B cell (primary cell): ENCODE measurements around the gene CLCNKA. TPM values are rescaled to one million over a fixed set of nuclear protein-coding genes. Genes with fewer than 3 reads are reported as not detected.

Experiments used
- ATAC-seq: fragments of 200-7000 bp; cut with Tn5 transposase; one replicate; pipeline ENCODE4 v1.10.0; 2021; ENCODE audit warnings: low read depth, mild to moderate bottlenecking, moderate number of reproducible peaks, moderate library complexity
- CTCF ChIA-PET: fragments of 350-600 bp; sonication (Branson Sonifier 250); formaldehyde crosslinking; loops from one replicate; lab custom pipeline; 2021; ENCODE audit warnings: antibody characterized with exemption, inconsistent platforms; lab: Charles Lee
- POLR2A ChIA-PET: fragments of 350-600 bp; sonication (Branson Sonifier 250); formaldehyde crosslinking; loops from one replicate; lab custom pipeline; 2021; ENCODE audit warnings: antibody characterized with exemption; lab: Charles Lee
- DNase-seq: peaks from one replicate; pipeline ENCODE4 v3.0.0; 2013
- H2AFZ ChIP-seq: 2 replicates; pipeline ENCODE4 v1.6.1; 2012; ENCODE audit warnings: mild to moderate bottlenecking, low read depth, low read length; ENCODE audit not compliant: insufficient read depth, poor library complexity, severe bottlenecking
- H3K27ac ChIP-seq, 2 donors: 1 replicate in 1 of 2; 2 replicates in 1 of 2; pipeline ENCODE4 v1.5.1; 2012 to 2013; ENCODE audit warnings: low read length in 2 of 2, mild to moderate bottlenecking in 2 of 2, moderate library complexity in 1 of 2
- H3K27me3 ChIP-seq, 4 experiments: fragments of 200-600 bp in 1 of 4; sonication (generic) in 1 of 4; replicated peaks in 1 of 4; 1 replicate in 2 of 4; 2 replicates in 2 of 4; pipeline versions ENCODE4 v1.6.1 to v1.7.0; 2013 to 2016; ENCODE audit warnings: low read length in 3 of 4, mild to moderate bottlenecking in 2 of 4, mixed read lengths in 1 of 4, moderate library complexity in 1 of 4; ENCODE audit not compliant: insufficient read depth in 4 of 4, control insufficient read depth in 3 of 4; ENCODE audit errors: control extremely low read depth in 1 of 4
- H3K36me3 ChIP-seq, 2 experiments: replicated peaks in 1 of 2; 1 replicate in 1 of 2; 2 replicates in 1 of 2; pipeline versions ENCODE4 v1.6.1 to v1.7.1; 2013; ENCODE audit warnings: low read length in 1 of 2; ENCODE audit not compliant: insufficient read depth in 2 of 2, control insufficient read depth in 1 of 2; ENCODE audit errors: control extremely low read depth in 1 of 2, extremely low read depth in 1 of 2
- H3K4me1 ChIP-seq, 2 donors: fragments of 200-600 bp in 1 of 2; sonication (generic) in 1 of 2; 1 replicate in 1 of 2; 2 replicates in 1 of 2; pipeline versions ENCODE4 v1.5.1 to v1.6.1; 2013 to 2017; ENCODE audit warnings: low read length in 2 of 2; ENCODE audit not compliant: control insufficient read depth in 2 of 2, insufficient read depth in 2 of 2
- H3K4me2 ChIP-seq: replicated peaks from 2 replicates; pipeline ENCODE3; 2012; ENCODE audit warnings: mild to moderate bottlenecking, low read depth, low read length; ENCODE audit not compliant: poor library complexity, severe bottlenecking
- H3K4me3 ChIP-seq, 5 experiments: fragments of 200-600 bp in 1 of 5; sonication (generic) in 1 of 5; 1 replicate in 3 of 5; 2 replicates in 2 of 5; pipeline versions ENCODE4 v1.5.1 to v1.7.0; 2011 to 2016; ENCODE audit warnings: low read length in 4 of 5, mild to moderate bottlenecking in 4 of 5, low read depth in 2 of 5, control low read depth in 1 of 5, moderate library complexity in 1 of 5; ENCODE audit not compliant: insufficient read depth in 1 of 5; ENCODE audit errors: control extremely low read depth in 1 of 5, extremely low read depth in 1 of 5
- H3K79me2 ChIP-seq: fragments of 200-600 bp; sonication (generic); one replicate; pipeline ENCODE4 v1.6.0; 2016; ENCODE audit warnings: low read length; ENCODE audit not compliant: control insufficient read depth, insufficient read depth
- H3K9ac ChIP-seq: fragments of 200-600 bp; sonication (generic); 2 replicates; pipeline ENCODE4 v1.6.1; 2017; ENCODE audit warnings: mild to moderate bottlenecking, low read length, moderate library complexity
- H3K9me3 ChIP-seq, 3 donors: one replicate each; pipeline versions ENCODE4 v1.6.1 to v1.7.1; 2013; ENCODE audit warnings: low read length in 2 of 3; ENCODE audit not compliant: control insufficient read depth in 2 of 3, insufficient read depth in 1 of 3; ENCODE audit errors: control extremely low read depth in 1 of 3
- H4K20me1 ChIP-seq: 2 replicates; pipeline ENCODE4 v1.6.0; 2012; ENCODE audit warnings: mild to moderate bottlenecking, low read length; ENCODE audit not compliant: insufficient read depth, control insufficient read depth, poor library complexity, severe bottlenecking
- H3K27ac Mint-ChIP-seq: one replicate; pipeline ENCODE4 v1.8.0; 2021; ENCODE audit warnings: mixed read lengths
- H3K27me3 Mint-ChIP-seq: one replicate; pipeline ENCODE4 v1.8.0; 2021; ENCODE audit warnings: mixed read lengths
- H3K4me1 Mint-ChIP-seq: one replicate; pipeline ENCODE4 v1.8.0; 2021; ENCODE audit warnings: mixed read lengths
- H3K4me3 Mint-ChIP-seq: one replicate; pipeline ENCODE4 v1.8.0; 2021; ENCODE audit warnings: mixed read lengths
- H3K9me3 Mint-ChIP-seq: one replicate; pipeline ENCODE4 v1.8.0; 2022; ENCODE audit warnings: mixed read lengths; ENCODE audit not compliant: insufficient read depth
- CTCF ChIP-seq: fragments of 200-600 bp; IDR thresholded peaks from one replicate; pipeline ENCODE4 v1.8.0; 2022; ENCODE audit warnings: antibody characterized with exemption, mild to moderate bottlenecking
- EZH2 ChIP-seq: IDR thresholded peaks from 2 replicates; pipeline ENCODE4 v1.6.1; 2012; ENCODE audit warnings: borderline replicate concordance, low read depth, mild to moderate bottlenecking, moderate library complexity, low read length; ENCODE audit not compliant: insufficient read depth, poor library complexity, severe bottlenecking
- WGBS: methylation state at CpG from one replicate; pipeline ENCODE4 v1.1.5; 2013; ENCODE audit warnings: missing lambda C conversion rate; ENCODE audit not compliant: insufficient coverage; 5-methylcytosine and 5-hydroxymethylcytosine counted together
- intact Hi-C: fragments of 100-400 bp; cut with micrococcal nuclease; formaldehyde crosslinking; loops from one replicate; pipeline ENCODE4 v1.10.0; 2022
- polyA minus RNA-seq: library from RNA; depleted of rRNA, polyadenylated mRNA; stranded (reverse); fragments of >200 nt; gene quantifications from 2 replicates; pipeline ENCODE4 v1.2.3, GENCODE V29; 2012
- polyA plus RNA-seq: library from polyadenylated mRNA; depleted of rRNA; stranded (reverse); fragments of >200 nt; gene quantifications from 2 replicates; pipeline ENCODE4 v1.2.3, GENCODE V29; 2012
- total RNA-seq, 2 donors: library from RNA; stranded (reverse); fragments of 120-200 nt in 1 of 2; gene quantifications; 1 replicate in 1 of 2; 2 replicates in 1 of 2; pipeline versions ENCODE4 v1.2.3 to v1.2.4, GENCODE V29; 2013 to 2022

The CLCNKA gene
- total RNA-seq (0.19 TPM in 1 of 2 replicates, not detected in the other), polyA plus RNA-seq (0.03 TPM in 1 of 2 replicates, not detected in the other), polyA minus RNA-seq (not detected in 2 replicates)
- total RNA-seq (2013): not detected

GRCh38 chr1:16021681-16022080 lies at the start of gene CLCNKA:
CLCNKA (plus strand) TSS chr1:16022036; CDS start chr1:16022620, 584 bp downstream.
- Histone ChIP-seq H3K4me2 (no peak within 1 kb of the TSS), H3K4me3 (no peak within 1 kb of the TSS), H3K36me3 (no peaks in the 10 kb centered on the region), H4K20me1 (no peaks in the 10 kb centered on the region), H3K9ac (no peak within 1 kb of the TSS), H3K27ac (no peak within 1 kb of the TSS), H2AFZ (no peak within 1 kb of the TSS), H3K9me3 (no peaks in the 10 kb centered on the region), H3K79me2 (no peaks in the 10 kb centered on the region), H3K27me3 (peaks cover 0 to 2% (median 0%) of the 10 kb centered on the region in 4 experiments), H3K4me1 (peaks cover 0 to 2% of the 10 kb centered on the region in 2 donors)
- Mint-ChIP-seq H3K27ac (no peak within 1 kb of the TSS), H3K4me1 (peaks cover 2% of the 10 kb centered on the region), H3K4me3 (no peak within 1 kb of the TSS), H3K27me3 (peaks cover 8% of the 10 kb centered on the region), H3K9me3 (no peaks in the 10 kb centered on the region)
- no peak for ATAC-seq
- intact Hi-C loops: loop anchor here (2.0 kb wide), 1 partner anchor 21 kb away; the partner anchor contains the start of gene CLCNKB
- DNase-seq: no peak
- WGBS: 56% methylated on average over 4 of the region's 6 CpGs
- ChIA-PET POLR2A (no interaction called here), CTCF (interaction anchor here (1.7 kb wide), 1 partner anchor 14 kb away, joined by 5 read pairs; no protein-coding TSS in a partner anchor)
- TF ChIP-seq EZH2 (no peak), CTCF (no peak)

- Mint-ChIP-seq H3K27ac (no peak overlapping the region), H3K4me1 (peaks cover 46% of the 10 kb centered on the region), H3K9me3 (no peaks in the 10 kb centered on the region), H3K27me3 (no peaks in the 10 kb centered on the region), H3K4me3 (no peak overlapping the region)
- H3K79me2 ChIP-seq: peaks cover 94% of the 10 kb centered on the region
- no peak overlapping the region for H3K4me2 ChIP-seq
- ChIA-PET CTCF (no interaction called here), POLR2A (no interaction called here)
- H3K27ac ChIP-seq: no peak overlapping the region
- ATAC-seq: no peak
- no peaks in the 10 kb centered on the region for H4K20me1 ChIP-seq
- H3K27me3 ChIP-seq: no peaks in the 10 kb centered on the region
- intact Hi-C loops: loop anchor here (10.0 kb wide), 1 partner anchor 392 kb away; the partner anchor contains the start of gene SZRD1
- DNase-seq: no peak
- peaks cover 30 to 42% of the 10 kb centered on the region in 2 donors for H3K4me1 ChIP-seq
- H3K36me3 ChIP-seq: peaks cover 2 to 41% of the 10 kb centered on the region in 2 experiments
- peaks cover 0 to 4% (median 0%) of the 10 kb centered on the region in 3 donors for H3K9me3 ChIP-seq
- WGBS: no CpG with 5 or more reads among the region's 1 CpG
- no peak overlapping the region for H3K9ac ChIP-seq
- TF ChIP-seq EZH2: no peak
- TF ChIP-seq CTCF: no peak
- no peak overlapping the region for H2AFZ ChIP-seq
- no peak overlapping the region for H3K4me3 ChIP-seq
Measured at GRCh38 chr1:15972409-15972808, 49.4 kb upstream of the CLCNKA start.
